ENCODE results near the gene KLHDC7B. TPM values are rescaled to one million over a fixed set of nuclear protein-coding genes. Genes with fewer than 3 reads are reported as not detected.
"Not testable (repeated sequence)": the region's sequence is repeated elsewhere in the genome, so short reads cannot be mapped to it uniquely, and the experiment has no call there.

The KLHDC7B gene
- total and polyA plus RNA-seq, 4 donors = 0.29 to 0.63 TPM; not detected in 2

- DNase-seq (peak; percentile 95 to 96), ATAC-seq (ENCODE audit: low FRiP score) (peak; percentile 79)
- H3K36me3 ChIP-seq (ENCODE audit: control insufficient read depth in 1 of 2, insufficient read depth in 2 of 2, low read length in 1 of 2) = no peaks in the 10 kb centered on the region
- H3K27ac ChIP-seq (ENCODE audit: low read depth in 1 of 2, low read length in 2 of 2) = no peak overlapping the region
- WGBS, 2 donors = 6 to 7% methylated on average over 53 of the region's 53 CpGs
- intact Hi-C loops (cut with DNase I) = no loop called here
- H3K4me1 ChIP-seq (ENCODE audit: control insufficient read depth in 1 of 2, insufficient read depth in 2 of 2, low read length in 2 of 2) = no peaks in the 10 kb centered on the region
- H3K4me3 ChIP-seq (ENCODE audit: low read length in 2 of 2) = no peak overlapping the region
- H3K9me3 ChIP-seq (ENCODE audit: control insufficient read depth, low read length) = no peaks in the 10 kb centered on the region
- no peaks in the 10 kb centered on the region for H3K27me3 ChIP-seq (ENCODE audit: control insufficient read depth in 1 of 2, insufficient read depth in 2 of 2, low read length in 1 of 2)
These were observed 14.7 kb upstream of the KLHDC7B start for GRCh38 chr22:50530877-50531545.

GRCh38 chr22:50531546-50531961 lies 14.1 kb upstream of the KLHDC7B start:
- Histone ChIP-seq H3K4me3 (ENCODE audit: low read length in 2 of 2) (peak overlapping the region in 1 of 2 donors; percentile 18), H3K27me3 (ENCODE audit: control insufficient read depth in 1 of 2, insufficient read depth in 2 of 2, low read length in 1 of 2) (no peaks in the 10 kb centered on the region), H3K36me3 (ENCODE audit: control insufficient read depth in 1 of 2, insufficient read depth in 2 of 2, low read length in 1 of 2) (no peaks in the 10 kb centered on the region), H3K4me1 (ENCODE audit: control insufficient read depth in 1 of 2, insufficient read depth in 2 of 2, low read length in 2 of 2) (no peaks in the 10 kb centered on the region), H3K9me3 (ENCODE audit: control insufficient read depth, low read length) (no peaks in the 10 kb centered on the region), H3K27ac (ENCODE audit: low read depth in 1 of 2, low read length in 2 of 2) (no peak overlapping the region)
- intact Hi-C loops (cut with DNase I) = no loop called here
- ATAC-seq (ENCODE audit: low FRiP score) (peak; percentile 44), DNase-seq (peak; percentile 83 to 86)
- 1 to 2% methylated on average over 40 to 44 of the region's 44 CpGs for WGBS, 2 donors

GRCh38 chr22:50531962-50532674 lies 13.6 kb upstream of the KLHDC7B start:
- WGBS, 2 donors = 2 to 3% methylated on average over 44 to 56 of the region's 56 CpGs
- ATAC-seq (ENCODE audit: low FRiP score) = peak; percentile 72
- no peaks in the 10 kb centered on the region for H3K4me1 ChIP-seq (ENCODE audit: control insufficient read depth in 1 of 2, insufficient read depth in 2 of 2, low read length in 2 of 2)
- H3K36me3 ChIP-seq (ENCODE audit: control insufficient read depth in 1 of 2, insufficient read depth in 2 of 2, low read length in 1 of 2) = no peaks in the 10 kb centered on the region
- intact Hi-C loops (cut with DNase I) = no loop called here
- no peak overlapping the region for H3K27ac ChIP-seq (ENCODE audit: low read depth in 1 of 2, low read length in 2 of 2)
- H3K27me3 ChIP-seq (ENCODE audit: control insufficient read depth in 1 of 2, insufficient read depth in 2 of 2, low read length in 1 of 2) = no peaks in the 10 kb centered on the region
- no peaks in the 10 kb centered on the region for H3K9me3 ChIP-seq (ENCODE audit: control insufficient read depth, low read length)
- H3K4me3 ChIP-seq (ENCODE audit: low read length in 2 of 2) = peak overlapping the region in 1 of 2 donors; percentile 18
- peak; percentile 90 to 92 for DNase-seq

- peak in 1 of 2 donors; percentile 51 for DNase-seq
- ATAC-seq (ENCODE audit: low FRiP score) = no peak
- Histone ChIP-seq H3K36me3 (ENCODE audit: control insufficient read depth in 1 of 2, insufficient read depth in 2 of 2, low read length in 1 of 2) (no peaks in the 10 kb centered on the region), H3K4me3 (ENCODE audit: low read length in 2 of 2) (no peak overlapping the region), H3K27me3 (ENCODE audit: control insufficient read depth in 1 of 2, insufficient read depth in 2 of 2, low read length in 1 of 2) (no peaks in the 10 kb centered on the region), H3K4me1 (ENCODE audit: control insufficient read depth in 1 of 2, insufficient read depth in 2 of 2, low read length in 2 of 2) (no peaks in the 10 kb centered on the region), H3K9me3 (ENCODE audit: control insufficient read depth, low read length) (no peaks in the 10 kb centered on the region), H3K27ac (ENCODE audit: low read depth in 1 of 2, low read length in 2 of 2) (no peak overlapping the region)
- 75 to 79% methylated on average over 19 of the region's 19 CpGs for whole genome bisulfite sequencing, 2 donors
- intact Hi-C loops (cut with DNase I) = no loop called here
These were observed 12.6 kb upstream of the KLHDC7B start for GRCh38 chr22:50532824-50533796.

- H3K27ac ChIP-seq (ENCODE audit: low read depth in 1 of 2, low read length in 2 of 2); H3K27me3 ChIP-seq (ENCODE audit: control insufficient read depth in 1 of 2, insufficient read depth in 2 of 2, low read length in 1 of 2); ATAC-seq (ENCODE audit: low FRiP score); H3K4me1 ChIP-seq (ENCODE audit: control insufficient read depth in 1 of 2, insufficient read depth in 2 of 2, low read length in 2 of 2); H3K9me3 ChIP-seq (ENCODE audit: control insufficient read depth, low read length); H3K4me3 ChIP-seq (ENCODE audit: low read length in 2 of 2); intact Hi-C loops (cut with DNase I); H3K36me3 ChIP-seq (ENCODE audit: control insufficient read depth in 1 of 2, insufficient read depth in 2 of 2, low read length in 1 of 2): not testable (repeated sequence)
- peak; percentile 62 to 82 for DNase-seq
- WGBS, 2 donors = 56 to 62% methylated on average over 21 of the region's 21 CpGs
These were observed 11.6 kb upstream of the KLHDC7B start for GRCh38 chr22:50533856-50534711.

- Histone ChIP-seq H3K27ac (ENCODE audit: low read depth in 1 of 2, low read length in 2 of 2) (no peak overlapping the region), H3K27me3 (ENCODE audit: control insufficient read depth in 1 of 2, insufficient read depth in 2 of 2, low read length in 1 of 2) (no peaks in the 10 kb centered on the region), H3K4me1 (ENCODE audit: control insufficient read depth in 1 of 2, insufficient read depth in 2 of 2, low read length in 2 of 2) (no peaks in the 10 kb centered on the region), H3K4me3 (ENCODE audit: low read length in 2 of 2) (no peak overlapping the region), H3K36me3 (ENCODE audit: control insufficient read depth in 1 of 2, insufficient read depth in 2 of 2, low read length in 1 of 2) (no peaks in the 10 kb centered on the region), H3K9me3 (ENCODE audit: control insufficient read depth, low read length) (no peaks in the 10 kb centered on the region)
- WGBS, 2 donors = 89 to 91% methylated on average over 7 of the region's 8 CpGs
- ATAC-seq (ENCODE audit: low FRiP score) (no peak), DNase-seq (peak in 1 of 2 donors; percentile 27)
- intact Hi-C loops (cut with DNase I) = no loop called here
These were observed 10.6 kb upstream of the KLHDC7B start for GRCh38 chr22:50535113-50535512.

- Histone ChIP-seq H3K4me3 (ENCODE audit: low read length in 2 of 2) (no peak overlapping the region), H3K27ac (ENCODE audit: low read depth in 1 of 2, low read length in 2 of 2) (no peak overlapping the region), H3K36me3 (ENCODE audit: control insufficient read depth in 1 of 2, insufficient read depth in 2 of 2, low read length in 1 of 2) (no peaks in the 10 kb centered on the region), H3K4me1 (ENCODE audit: control insufficient read depth in 1 of 2, insufficient read depth in 2 of 2, low read length in 2 of 2) (no peaks in the 10 kb centered on the region), H3K9me3 (ENCODE audit: control insufficient read depth, low read length) (no peaks in the 10 kb centered on the region), H3K27me3 (ENCODE audit: control insufficient read depth in 1 of 2, insufficient read depth in 2 of 2, low read length in 1 of 2) (no peaks in the 10 kb centered on the region)
- ATAC-seq (ENCODE audit: low FRiP score) (no peak), DNase-seq (no peak)
- intact Hi-C loops (cut with DNase I) = no loop called here
- WGBS, 2 donors = 81 to 84% methylated on average over 3 of the region's 3 CpGs
These were observed 9.5 kb upstream of the KLHDC7B start for GRCh38 chr22:50536226-50536625.

- no peak overlapping the region for H3K27ac ChIP-seq (ENCODE audit: low read depth in 1 of 2, low read length in 2 of 2)
- H3K4me1 ChIP-seq (ENCODE audit: control insufficient read depth in 1 of 2, insufficient read depth in 2 of 2, low read length in 2 of 2) = no peaks in the 10 kb centered on the region
- H3K4me3 ChIP-seq (ENCODE audit: low read length in 2 of 2) = no peak overlapping the region
- H3K9me3 ChIP-seq (ENCODE audit: control insufficient read depth, low read length) = no peaks in the 10 kb centered on the region
- peak; percentile 41 to 69 for DNase-seq
- no peak for ATAC-seq (ENCODE audit: low FRiP score)
- 81 to 84% methylated on average over 13 of the region's 13 CpGs for WGBS, 2 donors
- intact Hi-C loops (cut with DNase I) = no loop called here
- H3K36me3 ChIP-seq (ENCODE audit: control insufficient read depth in 1 of 2, insufficient read depth in 2 of 2, low read length in 1 of 2) = no peaks in the 10 kb centered on the region
- H3K27me3 ChIP-seq (ENCODE audit: control insufficient read depth in 1 of 2, insufficient read depth in 2 of 2, low read length in 1 of 2) = no peaks in the 10 kb centered on the region
These were observed 7.9 kb upstream of the KLHDC7B start for GRCh38 chr22:50537765-50538164.
